ENCODE results near the gene MBD3. TPM values are rescaled to one million over a fixed set of nuclear protein-coding genes. Genes with fewer than 3 reads are reported as not detected.

The MBD3 gene
- total and polyA plus RNA-seq, 2 experiments from 2014 or later = 66.6 to 84.5 TPM

DNA sequence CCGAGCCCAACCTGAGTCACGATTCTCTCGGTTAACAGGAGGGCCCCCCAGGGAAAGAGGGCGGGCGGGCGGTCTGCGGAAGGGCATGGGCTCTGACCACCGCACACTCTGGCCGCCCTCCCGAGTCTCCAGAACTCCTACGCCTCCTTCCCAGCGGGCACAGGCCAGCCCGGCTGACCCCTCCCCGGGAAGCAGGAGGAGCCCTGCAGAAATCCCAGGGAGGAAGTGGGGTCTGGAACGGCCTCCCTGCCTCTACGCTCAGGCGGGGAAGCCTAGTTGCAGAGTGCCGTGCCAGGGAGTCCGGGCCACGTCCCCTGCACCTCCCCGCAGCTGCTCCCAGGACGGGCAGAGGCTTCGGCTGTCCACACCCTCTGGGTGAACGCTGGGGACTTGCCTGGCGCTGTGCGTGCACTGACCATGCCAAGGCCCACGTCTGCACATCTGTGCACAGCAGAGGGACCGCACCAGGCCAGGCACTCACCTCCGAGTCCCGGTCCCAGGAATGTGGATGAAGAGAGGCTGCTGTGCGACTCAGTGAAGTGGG lies 39.0 kb upstream of the MBD3 start:
- 97% methylated on average over 31 of the region's 31 CpGs for whole genome bisulfite sequencing (ENCODE audit: low lambda C conversion rate, missing lambda C conversion rate)
- no peak for DNase-seq (ENCODE audit: low spot score)
- Histone ChIP-seq H2AFZ (no peak overlapping the region), H3K9me2 (replicated peaks; ENCODE audit: insufficient read depth) (no peaks in the 10 kb centered on the region), H3K4me1 (ENCODE audit: insufficient read depth) (peaks cover 10% of the 10 kb centered on the region), H3K27me3 (no peaks in the 10 kb centered on the region), H3K9me3 (ENCODE audit: low read depth) (no peaks in the 10 kb centered on the region), H3K79me2 (peaks cover 28% of the 10 kb centered on the region), H3K4me3 (no peak overlapping the region), H3K36me3 (replicated peaks; ENCODE audit: insufficient read depth, low read depth) (no peaks in the 10 kb centered on the region), H3K27ac (no peak overlapping the region), H4K20me1 (ENCODE audit: insufficient read depth, poor library complexity, severe bottlenecking) (no peaks in the 10 kb centered on the region), H3K4me2 (no peak overlapping the region)
- TF ChIP-seq EZH2phosphoT487 (IDR thresholded peaks at IDR 0.05; ENCODE audit: low read depth, severe bottlenecking, unreplicated experiment) (no peak), EZH2 (IDR thresholded peaks at IDR 0.05; ENCODE audit: borderline replicate concordance) (no peak)
- TF ChIP-seq, protein P1, sequence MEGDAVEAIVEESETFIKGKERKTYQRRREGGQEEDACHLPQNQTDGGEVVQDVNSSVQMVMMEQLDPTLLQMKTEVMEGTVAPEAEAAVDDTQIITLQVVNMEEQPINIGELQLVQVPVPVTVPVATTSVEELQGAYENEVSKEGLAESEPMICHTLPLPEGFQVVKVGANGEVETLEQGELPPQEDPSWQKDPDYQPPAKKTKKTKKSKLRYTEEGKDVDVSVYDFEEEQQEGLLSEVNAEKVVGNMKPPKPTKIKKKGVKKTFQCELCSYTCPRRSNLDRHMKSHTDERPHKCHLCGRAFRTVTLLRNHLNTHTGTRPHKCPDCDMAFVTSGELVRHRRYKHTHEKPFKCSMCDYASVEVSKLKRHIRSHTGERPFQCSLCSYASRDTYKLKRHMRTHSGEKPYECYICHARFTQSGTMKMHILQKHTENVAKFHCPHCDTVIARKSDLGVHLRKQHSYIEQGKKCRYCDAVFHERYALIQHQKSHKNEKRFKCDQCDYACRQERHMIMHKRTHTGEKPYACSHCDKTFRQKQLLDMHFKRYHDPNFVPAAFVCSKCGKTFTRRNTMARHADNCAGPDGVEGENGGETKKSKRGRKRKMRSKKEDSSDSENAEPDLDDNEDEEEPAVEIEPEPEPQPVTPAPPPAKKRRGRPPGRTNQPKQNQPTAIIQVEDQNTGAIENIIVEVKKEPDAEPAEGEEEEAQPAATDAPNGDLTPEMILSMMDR (IDR thresholded peaks at IDR 0.05; ENCODE audit: poor library complexity) = no peak

- Histone ChIP-seq H3K4me1 (ENCODE audit: insufficient read depth) (peaks cover 10% of the 10 kb centered on the region), H3K36me3 (replicated peaks; ENCODE audit: insufficient read depth, low read depth) (no peaks in the 10 kb centered on the region), H3K27ac (no peak overlapping the region), H2AFZ (no peak overlapping the region), H3K27me3 (no peaks in the 10 kb centered on the region), H3K79me2 (peaks cover 20% of the 10 kb centered on the region), H3K4me2 (no peak overlapping the region), H3K4me3 (no peak overlapping the region), H4K20me1 (ENCODE audit: insufficient read depth, poor library complexity, severe bottlenecking) (no peaks in the 10 kb centered on the region), H3K9me2 (replicated peaks; ENCODE audit: insufficient read depth) (no peaks in the 10 kb centered on the region), H3K9me3 (ENCODE audit: low read depth) (no peaks in the 10 kb centered on the region)
- DNase-seq (ENCODE audit: low spot score) = no peak
- 96% methylated on average over 16 of the region's 17 CpGs for whole genome bisulfite sequencing (ENCODE audit: low lambda C conversion rate, missing lambda C conversion rate)
- TF ChIP-seq EZH2 (IDR thresholded peaks at IDR 0.05; ENCODE audit: borderline replicate concordance) (no peak), EZH2phosphoT487 (IDR thresholded peaks at IDR 0.05; ENCODE audit: low read depth, severe bottlenecking, unreplicated experiment) (no peak)
- TF ChIP-seq, protein P1 (IDR thresholded peaks at IDR 0.05; ENCODE audit: poor library complexity) = no peak
These were observed 38.1 kb upstream of the MBD3 start for GRCh38 chr19:1630811-1631210.

DNA sequence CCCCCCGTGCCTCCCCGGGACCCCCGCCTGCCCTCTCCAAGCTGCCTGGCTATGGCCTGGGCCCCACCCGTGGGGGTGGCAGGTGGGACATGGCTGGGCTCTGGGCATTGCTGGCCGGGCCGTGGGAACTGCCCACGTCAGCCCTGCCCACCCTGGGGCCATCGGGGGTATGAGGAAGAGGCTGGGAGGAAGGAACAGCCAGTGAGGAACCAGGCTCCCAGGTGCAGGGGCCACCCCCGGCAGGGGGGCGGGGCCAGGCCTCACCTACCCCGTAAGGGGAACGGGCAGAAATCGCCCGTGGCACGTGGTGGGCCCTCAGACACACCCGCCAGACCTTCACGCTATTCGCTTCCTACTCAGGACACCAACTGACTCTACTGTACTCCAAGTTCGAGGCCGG lies 37.3 kb upstream of the MBD3 start:
- no peak for TF ChIP-seq EZH2phosphoT487 (IDR thresholded peaks at IDR 0.05; ENCODE audit: low read depth, severe bottlenecking, unreplicated experiment)
- TF ChIP-seq EZH2 (IDR thresholded peaks at IDR 0.05; ENCODE audit: borderline replicate concordance) = no peak
- TF ChIP-seq, protein P1 (IDR thresholded peaks at IDR 0.05; ENCODE audit: poor library complexity) = no peak
- no peaks in the 10 kb centered on the region for H3K9me2 ChIP-seq (replicated peaks; ENCODE audit: insufficient read depth)
- 95% methylated on average over 15 of the region's 20 CpGs for WGBS (ENCODE audit: low lambda C conversion rate, missing lambda C conversion rate)
- H3K27me3 ChIP-seq = no peaks in the 10 kb centered on the region
- no peaks in the 10 kb centered on the region for H3K9me3 ChIP-seq (ENCODE audit: low read depth)
- H3K27ac ChIP-seq = no peak overlapping the region
- H4K20me1 ChIP-seq (ENCODE audit: insufficient read depth, poor library complexity, severe bottlenecking) = no peaks in the 10 kb centered on the region
- peaks cover 12% of the 10 kb centered on the region for H3K79me2 ChIP-seq
- H3K4me2 ChIP-seq = no peak overlapping the region
- H2AFZ ChIP-seq = no peak overlapping the region
- no peak for DNase-seq (ENCODE audit: low spot score)
- no peak overlapping the region for H3K4me3 ChIP-seq
- H3K36me3 ChIP-seq (replicated peaks; ENCODE audit: insufficient read depth, low read depth) = no peaks in the 10 kb centered on the region
- H3K4me1 ChIP-seq (ENCODE audit: insufficient read depth) = peaks cover 10% of the 10 kb centered on the region
